HG03460 (cell line): ENCODE measurements around the gene BRD2.
A peak's percentile ranks its signal among the peaks of the same experiment; 100 is the strongest.
"Not testable (repeated sequence)": the region's sequence is repeated elsewhere in the genome, so short reads cannot be mapped to it uniquely, and the experiment has no call there.

Source experiments
- ATAC-seq: cut with Tn5 transposase; IDR thresholded peaks from one replicate; pipeline ENCODE4 v1.9.1; 2021; ENCODE audit not compliant: unreplicated experiment

BRD2 gene

DNA sequence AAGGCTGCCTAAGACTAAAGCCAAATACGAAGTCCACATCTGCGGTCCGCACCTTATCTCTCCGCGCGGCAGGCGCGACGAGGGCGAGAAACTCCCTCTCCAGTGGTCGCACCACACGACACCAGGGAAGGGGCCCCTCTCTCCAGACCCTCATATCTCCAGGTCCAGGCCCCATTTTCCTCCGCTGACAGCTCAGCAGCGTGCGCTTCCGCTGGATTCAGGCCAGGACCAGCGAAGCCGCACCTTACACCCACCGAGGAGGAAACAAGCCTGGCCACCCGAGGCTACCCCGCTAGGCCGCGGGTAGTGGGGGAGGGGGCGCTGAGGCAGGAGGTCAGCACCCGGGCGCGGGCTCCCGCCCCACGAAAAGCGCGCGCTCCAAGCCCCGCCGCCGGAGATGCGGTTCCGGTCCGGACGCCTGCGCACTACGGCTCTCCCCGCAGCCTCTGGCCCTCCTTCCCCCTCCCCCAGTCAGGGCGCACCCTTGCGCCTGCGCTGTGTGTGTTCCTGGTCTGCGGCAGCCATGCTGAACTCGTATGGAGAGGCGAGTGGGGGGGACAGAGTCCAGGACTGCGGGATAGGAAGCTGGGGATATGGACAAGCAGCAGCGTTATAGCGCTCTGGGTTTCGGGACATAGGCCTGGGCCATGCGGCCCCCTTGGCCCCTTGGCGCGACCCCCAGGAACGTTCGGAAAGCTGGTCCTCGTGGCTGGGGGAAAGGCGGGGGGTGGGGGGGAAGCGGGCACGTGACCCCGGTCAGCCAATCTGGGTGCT is at the start of gene BRD2:
Gene BRD2 (plus strand): TSS at position 502 of the 774 bp plus-strand sequence. CDS start 4,305 bp downstream, outside the sequence.
- ATAC-seq: peak; percentile 22

GRCh38 chr6:32920715-32921114 is 47.7 kb upstream of the BRD2 start:
- no peak for ATAC-seq

- ATAC-seq: no peak
Measured at GRCh38 chr6:32922083-32922482, 46.3 kb upstream of the BRD2 start.

GRCh38 chr6:32931211-32931610 is 37.2 kb upstream of the BRD2 start:
- no peak for ATAC-seq

DNA sequence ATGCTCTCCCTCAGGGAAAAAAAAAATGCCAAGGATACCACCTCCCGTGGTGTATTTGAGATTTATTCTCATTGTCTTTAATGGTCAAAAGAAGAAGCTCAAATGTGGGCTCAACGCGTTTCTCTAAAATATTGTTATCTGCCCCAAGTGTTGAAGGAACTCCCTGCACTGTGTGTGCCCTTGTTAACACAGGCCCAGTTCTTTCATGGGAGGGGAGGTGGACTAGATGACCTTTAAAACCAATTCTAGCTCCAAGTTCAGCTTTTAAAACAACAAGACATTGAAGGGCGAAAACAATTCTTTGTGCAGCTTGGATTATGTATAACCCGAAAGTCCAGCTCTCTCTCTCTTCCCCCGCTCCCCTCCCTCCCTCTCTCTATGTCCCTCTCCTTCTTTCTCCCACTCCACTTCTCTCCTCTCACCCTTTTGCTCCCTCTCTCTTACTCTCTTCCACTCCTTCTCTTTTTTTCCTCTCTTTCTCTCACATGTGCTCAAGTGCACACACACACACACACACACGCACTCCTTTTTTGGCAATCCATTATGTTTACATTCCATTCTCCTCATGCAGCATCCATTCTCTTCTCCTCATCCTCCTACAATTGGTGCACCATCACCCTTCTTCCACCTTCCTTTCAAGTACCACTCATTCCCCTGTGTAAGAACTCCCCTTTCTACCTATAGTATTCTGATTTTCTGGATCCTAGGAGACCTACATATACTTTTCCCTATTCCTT is 36.1 kb upstream of the BRD2 start:
- ATAC-seq: no peak

- ATAC-seq: no peak
Measured at GRCh38 chr6:32933661-32934085, 34.7 kb upstream of the BRD2 start.

- no peak for ATAC-seq
Measured at GRCh38 chr6:32935551-32936238, 32.7 kb upstream of the BRD2 start.

DNA sequence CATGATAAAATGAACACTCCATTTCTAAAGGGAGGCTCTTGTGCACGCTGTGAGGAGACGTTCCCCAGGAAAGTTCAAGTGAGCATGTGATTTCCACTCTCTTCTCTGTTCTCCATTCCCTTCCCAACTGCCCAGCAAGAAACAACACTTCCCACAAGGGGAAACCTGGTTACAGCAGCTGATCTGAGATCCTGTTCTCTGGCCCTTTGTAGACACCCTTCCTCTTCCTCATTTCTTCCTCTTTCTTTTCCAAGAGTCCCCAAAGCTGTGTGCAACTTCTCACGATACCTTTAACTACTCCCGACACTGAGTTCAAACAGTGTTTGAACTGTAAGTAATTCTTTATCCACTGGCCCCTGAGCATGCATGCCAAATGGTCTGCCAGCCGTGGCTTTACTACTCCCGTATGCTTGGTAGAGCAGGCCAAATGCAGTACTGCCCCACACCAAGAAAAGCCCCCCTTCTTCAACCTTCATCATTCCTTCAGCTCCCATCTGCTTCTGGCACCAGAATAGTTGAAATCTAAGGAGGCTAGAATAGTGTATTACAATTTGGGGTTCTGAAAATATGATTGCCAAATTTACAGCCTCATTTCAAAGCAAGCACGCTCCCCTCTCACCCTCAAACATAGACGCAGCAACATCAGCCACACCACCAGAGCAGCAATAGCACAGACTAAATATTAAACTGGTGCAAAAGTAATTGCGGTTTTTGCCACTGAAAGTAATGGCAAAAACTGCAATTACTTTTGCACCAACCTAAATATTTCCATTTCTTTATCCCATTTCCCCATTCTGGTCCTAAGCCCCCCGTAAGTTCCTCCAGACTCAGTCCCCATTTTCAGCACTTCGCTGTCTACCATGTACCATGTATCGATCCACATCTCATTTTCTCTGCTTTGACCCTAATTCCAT is 31.9 kb upstream of the BRD2 start:
- ATAC-seq: no peak

DNA sequence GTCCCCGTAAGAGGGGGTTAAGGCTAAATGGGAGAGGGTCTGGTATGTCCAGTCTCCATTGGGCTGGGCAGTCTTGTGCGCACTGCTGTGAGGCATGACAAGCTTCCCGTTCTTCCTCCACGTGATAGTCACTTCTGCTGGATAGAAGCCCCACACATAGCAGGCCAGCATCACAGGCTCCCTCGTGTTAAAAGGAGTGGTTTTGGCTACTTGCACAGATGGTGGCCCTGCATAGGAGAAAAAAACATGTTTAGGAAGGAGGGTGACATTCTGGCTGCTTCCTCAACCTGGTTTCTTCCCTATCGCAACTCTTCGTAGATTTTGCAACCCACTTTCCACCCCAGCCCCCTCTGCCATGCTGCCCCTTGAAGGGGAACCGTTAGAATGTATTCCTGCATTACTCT is 31.2 kb upstream of the BRD2 start:
- no peak for ATAC-seq

- no peak for ATAC-seq
Measured at GRCh38 chr6:32938494-32938893, 29.9 kb upstream of the BRD2 start.

GRCh38 chr6:32940656-32941213 is 27.7 kb upstream of the BRD2 start, which contains the start of gene HLA-DMB:
HLA-DMB (minus strand) TSS chr6:32941028; CDS start chr6:32940807, 221 bp downstream.
- ATAC-seq: peak; percentile 59

DNA sequence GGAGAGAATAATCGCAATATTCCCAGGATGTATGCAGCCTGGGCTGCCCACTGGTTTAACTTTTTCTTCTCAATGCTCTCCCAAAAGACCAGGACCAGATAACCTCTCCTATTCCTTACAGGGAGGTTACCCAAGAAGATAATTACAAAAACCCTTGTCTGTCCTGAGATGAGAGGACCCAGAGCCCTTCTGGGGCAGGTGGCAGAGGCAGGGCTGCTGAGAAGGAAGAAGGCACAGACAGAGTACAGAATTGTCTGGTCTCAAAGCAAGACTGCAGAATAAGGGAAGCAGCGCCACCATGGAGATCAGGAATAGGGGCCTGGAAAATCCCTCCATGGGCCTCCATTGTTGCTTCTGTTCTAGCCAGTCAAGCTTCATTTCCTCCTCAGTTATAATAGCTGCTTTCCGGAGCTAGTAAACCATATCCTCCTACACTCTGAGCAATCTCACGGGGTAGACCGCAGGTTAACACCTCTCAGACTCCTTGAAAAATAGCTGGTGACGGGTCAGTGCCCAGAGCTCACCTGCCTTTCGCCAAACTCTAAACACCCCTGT is 27.1 kb upstream of the BRD2 start:
- peak; percentile 69 for ATAC-seq

- ATAC-seq: not testable (repeated sequence)
Measured at GRCh38 chr6:32942555-32943123, 25.8 kb upstream of the BRD2 start.

- peak; percentile 45 for ATAC-seq
Measured at GRCh38 chr6:32943864-32944649, 24.3 kb upstream of the BRD2 start.

DNA sequence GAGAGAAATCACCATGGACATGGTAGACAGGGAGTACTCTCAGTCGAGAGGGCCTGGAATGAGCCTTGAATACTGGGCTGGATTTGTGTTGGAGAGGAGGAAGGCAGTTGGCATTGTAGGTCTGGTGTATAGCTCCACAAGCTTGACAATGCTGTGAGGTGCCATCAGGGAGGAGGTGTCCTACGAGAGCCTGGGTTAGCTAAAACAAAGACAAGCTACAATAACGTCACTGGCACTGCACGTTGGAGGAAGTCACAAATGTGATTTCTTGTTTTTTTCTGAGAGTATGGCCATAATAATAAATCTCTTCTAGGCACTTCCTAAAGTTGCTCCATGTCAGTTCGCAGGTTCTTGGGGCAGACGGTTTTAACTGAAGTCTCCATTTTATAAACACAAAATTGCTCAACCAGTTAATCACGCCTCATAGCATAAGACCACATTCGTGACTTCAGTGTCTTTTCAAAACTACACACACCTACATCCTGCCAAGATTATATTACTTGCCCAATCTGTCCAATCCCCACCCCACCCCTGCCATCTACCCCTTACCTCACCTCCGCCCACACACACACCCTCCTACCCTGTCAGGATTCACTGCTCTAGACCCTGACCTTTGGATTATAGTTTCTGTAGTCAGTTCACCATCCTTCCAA is 23.2 kb upstream of the BRD2 start:
- no peak for ATAC-seq

GRCh38 chr6:32945953-32946352 is 22.4 kb upstream of the BRD2 start:
- no peak for ATAC-seq

DNA sequence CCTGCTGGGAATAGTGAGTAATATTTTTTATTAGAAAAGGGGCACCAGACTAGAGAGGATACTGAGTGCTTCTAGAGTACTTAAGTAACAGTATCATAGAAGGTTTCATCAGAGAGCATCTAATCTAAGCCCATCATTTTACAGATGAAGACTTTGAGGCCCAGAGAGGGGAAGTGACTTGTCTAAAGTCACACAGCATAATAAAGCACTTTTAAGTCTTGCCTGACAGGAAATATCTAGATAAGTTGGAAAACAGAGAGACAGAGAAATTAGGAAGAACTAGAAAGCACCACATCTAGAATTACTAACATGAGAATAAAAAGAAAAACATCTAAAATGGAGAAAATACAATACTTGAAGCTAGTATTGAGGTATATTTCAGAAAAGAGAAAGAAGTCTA is 21.5 kb upstream of the BRD2 start:
- ATAC-seq: no peak
